Adrenal gland (tissue), 12 donors: ENCODE results near the gene FAM50B. TPM values are rescaled to one million over a fixed set of nuclear protein-coding genes. Genes with fewer than 3 reads are reported as not detected.

Source experiments
- DNase-seq, 7 donors: peaks; one replicate each; pipeline ENCODE4 v3.0.0-alpha.2; 2019 to 2020
- H3K27ac ChIP-seq, 5 donors: fragments of 200-600 bp; sonication (generic) in 4 of 5; 1 replicate in 3 of 5; 2 replicates in 2 of 5; pipeline versions ENCODE4 v1.5.1 to v1.8.0; 2016 to 2020; ENCODE audit warnings: mild to moderate bottlenecking in 1 of 5
- H3K27me3 ChIP-seq: fragments of 200-600 bp; 2 replicates; pipeline ENCODE4 v1.8.0; 2021
- H3K36me3 ChIP-seq, 2 donors: fragments of 200-600 bp; replicated peaks in 1 of 2; 1 replicate in 1 of 2; 2 replicates in 1 of 2; pipeline versions ENCODE4 v1.5.1 to v1.8.0; 2018 to 2022
- H3K4me1 ChIP-seq, 2 donors: fragments of 200-600 bp; replicated peaks in 1 of 2; 1 replicate in 1 of 2; 2 replicates in 1 of 2; pipeline versions ENCODE4 v1.5.1 to v1.8.0; 2018 to 2021
- H3K4me3 ChIP-seq, 4 donors: fragments of 200-600 bp; sonication (generic) in 3 of 4; one replicate each; pipeline ENCODE4 v1.5.1; 2016 to 2018
- H3K9me3 ChIP-seq, 3 donors: fragments of 200-600 bp; sonication (generic) in 1 of 3; replicated peaks in 1 of 3; 1 replicate in 2 of 3; 2 replicates in 1 of 3; pipeline versions ENCODE4 v1.5.1 to v1.8.0; 2016 to 2021
- CTCF ChIP-seq, 6 experiments: fragments of 450-650 bp in 4 of 6; fragments of 200-600 bp in 2 of 6; sonication (generic) in 1 of 6; IDR thresholded peaks; 1 replicate in 5 of 6; 2 replicates in 1 of 6; pipeline versions ENCODE4 v1.5.1 to v1.8.0; 2016 to 2021; ENCODE audit warnings: antibody characterized with exemption in 6 of 6, mild to moderate bottlenecking in 2 of 6, moderate library complexity in 1 of 6
- POLR2A ChIP-seq, 2 donors: fragments of 450-650 bp; IDR thresholded peaks; one replicate each; pipeline ENCODE4 v1.6.1; 2017; ENCODE audit warnings: antibody characterized with exemption in 2 of 2, mild to moderate bottlenecking in 2 of 2, moderate library complexity in 1 of 2
- WGBS, 4 donors: extraction: QIAGEN DNeasy Blood & Tissue Kit in 2 of 4; methylation state at CpG; one replicate each; pipeline versions ENCODE4 v1.1.5 to v1.1.7; 2013 to 2017; 5-methylcytosine and 5-hydroxymethylcytosine counted together
- intact Hi-C, 2 donors: fragments of 100-400 bp; cut with DNase I; formaldehyde crosslinking; loops; one replicate each; pipeline versions ENCODE4 v1.14.1 to v1.15.0; 2022 to 2023
- polyA plus RNA-seq, 3 donors: library from polyadenylated mRNA; stranded (reverse); fragments of 200-250 nt in 2 of 3; fragments of 350-450 nt in 1 of 3; fragmentation: Illumina TruSeq in 1 of 3; extraction: RNeasy Lipid Tissue Mini Kit (QIAGEN cat#74804) in 1 of 3; gene quantifications; one replicate each; pipeline ENCODE4 v1.2.3, GENCODE V29; 2013 to 2014
- total RNA-seq, 9 donors: library from RNA; depleted of rRNA in 4 of 9; stranded (reverse); fragments of >200 nt in 4 of 9; fragments of 120-200 nt in 1 of 9; fragmentation: NEBNext Ultra II Directional in 1 of 9; extraction: Animal tissue kit (Norgen Biotek cat#: 25700) in 1 of 9; gene quantifications; one replicate each; pipeline versions ENCODE4 v1.1.0 to v1.2.4, GENCODE V29; 2013 to 2023
- donor health status: healthy with polysubstance abuse.
- donor health status: Bipolar disorder and iron deficiency.
- donor health status: DM: yes; HTN: yes; CAD: no.
- donor health status: DM: no; HTN: no; CAD: no.
- donor health status: DM: no; HTN: no; CAD: no.
- donor health status: DM: yes; HTN: yes; CAD: no.

FAM50B gene
- total and polyA plus RNA-seq, 12 donors = 5.9 to 119 (median 14.2) TPM

- no peak overlapping the region for H3K27ac ChIP-seq
- no peaks in the 10 kb centered on the region for H3K27me3 ChIP-seq
- no peaks in the 10 kb centered on the region for H3K36me3 ChIP-seq
- no peaks in the 10 kb centered on the region for H3K9me3 ChIP-seq
- H3K4me1 ChIP-seq = no peaks in the 10 kb centered on the region
- no peak overlapping the region for H3K4me3 ChIP-seq
- DNase-seq = no peak
- intact Hi-C loops = no loop called here
- WGBS, 4 donors = 82 to 91% (median 87%) methylated on average over 8 of the region's 8 CpGs
- TF ChIP-seq POLR2A (IDR thresholded peaks at IDR 0.05) = no peak
- no peak for TF ChIP-seq CTCF (IDR thresholded peaks at IDR 0.05)
Observed at GRCh38 chr6:3871939-3872338, 22.8 kb downstream of the FAM50B start.

GRCh38 chr6:3872370-3872854, 23.2 kb downstream of the FAM50B start:
- Histone ChIP-seq H3K4me1 (no peaks in the 10 kb centered on the region), H3K27me3 (no peaks in the 10 kb centered on the region), H3K9me3 (no peaks in the 10 kb centered on the region), H3K36me3 (no peaks in the 10 kb centered on the region), H3K27ac (no peak overlapping the region), H3K4me3 (no peak overlapping the region)
- DNase-seq = peak in 1 of 7 donors; percentile 14
- WGBS, 4 donors = 71 to 82% (median 76%) methylated on average over 5 to 12 of the region's 12 CpGs
- TF ChIP-seq CTCF (IDR thresholded peaks at IDR 0.05) (no peak), POLR2A (IDR thresholded peaks at IDR 0.05) (no peak)
- intact Hi-C loops = no loop called here

- Histone ChIP-seq H3K36me3 (no peaks in the 10 kb centered on the region), H3K27me3 (no peaks in the 10 kb centered on the region), H3K4me3 (no peak overlapping the region), H3K27ac (no peak overlapping the region), H3K4me1 (no peaks in the 10 kb centered on the region), H3K9me3 (no peaks in the 10 kb centered on the region)
- DNase-seq = no peak
- TF ChIP-seq CTCF (IDR thresholded peaks at IDR 0.05) (no peak), POLR2A (IDR thresholded peaks at IDR 0.05) (no peak)
- 72 to 99% (median 78%) methylated on average over 4 of the region's 4 CpGs for WGBS, 4 donors
- intact Hi-C loops = no loop called here
Observed at GRCh38 chr6:3873051-3873450, 23.9 kb downstream of the FAM50B start.

GRCh38 chr6:3874069-3874468, 24.9 kb downstream of the FAM50B start:
- H3K27ac ChIP-seq = no peak overlapping the region
- no peak for DNase-seq
- no peaks in the 10 kb centered on the region for H3K36me3 ChIP-seq
- H3K4me1 ChIP-seq = no peaks in the 10 kb centered on the region
- intact Hi-C loops = no loop called here
- 65 to 78% (median 77%) methylated on average over 4 of the region's 4 CpGs for WGBS, 4 donors
- no peak for TF ChIP-seq POLR2A (IDR thresholded peaks at IDR 0.05)
- TF ChIP-seq CTCF (IDR thresholded peaks at IDR 0.05) = no peak
- H3K27me3 ChIP-seq = no peaks in the 10 kb centered on the region
- no peak overlapping the region for H3K4me3 ChIP-seq
- H3K9me3 ChIP-seq = no peaks in the 10 kb centered on the region
